ENCODE measurements around the gene MARK2.
"Not testable (repeated sequence)": the region's sequence is repeated elsewhere in the genome, so short reads cannot be mapped to it uniquely, and the experiment has no call there.

MARK2 gene

GRCh38 chr11:63853476-63853875 is 14.6 kb downstream of the MARK2 start:
- DNase-seq (ENCODE audit: low read depth in 1 of 2, low spot score in 1 of 2), result no peak

- no peak for DNase-seq (ENCODE audit: low read depth in 1 of 2, low spot score in 1 of 2)
Observed at GRCh38 chr11:63854696-63855095, 15.8 kb downstream of the MARK2 start.

DNA sequence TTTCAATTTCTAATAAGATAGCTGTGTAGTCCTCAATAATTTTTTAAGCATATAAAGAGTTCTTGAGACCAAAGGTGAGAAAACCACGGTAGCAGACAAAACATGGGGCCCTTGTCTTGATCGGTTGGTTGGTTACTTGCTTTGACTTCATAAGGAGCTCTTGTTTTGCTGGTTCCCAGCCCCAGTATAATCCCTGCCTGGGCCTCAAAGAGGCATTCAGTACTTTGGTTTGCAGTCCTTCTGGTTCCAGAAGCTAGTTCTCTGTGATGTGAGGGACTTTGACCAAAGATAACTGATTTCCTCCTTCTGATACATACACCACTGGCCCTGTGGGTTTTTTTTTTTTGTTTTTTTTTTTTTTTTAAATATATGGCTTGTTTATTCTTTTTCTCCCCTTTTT is 17.1 kb downstream of the MARK2 start:
- DNase-seq (ENCODE audit: low read depth in 1 of 2, low spot score in 1 of 2), result no peak

DNA sequence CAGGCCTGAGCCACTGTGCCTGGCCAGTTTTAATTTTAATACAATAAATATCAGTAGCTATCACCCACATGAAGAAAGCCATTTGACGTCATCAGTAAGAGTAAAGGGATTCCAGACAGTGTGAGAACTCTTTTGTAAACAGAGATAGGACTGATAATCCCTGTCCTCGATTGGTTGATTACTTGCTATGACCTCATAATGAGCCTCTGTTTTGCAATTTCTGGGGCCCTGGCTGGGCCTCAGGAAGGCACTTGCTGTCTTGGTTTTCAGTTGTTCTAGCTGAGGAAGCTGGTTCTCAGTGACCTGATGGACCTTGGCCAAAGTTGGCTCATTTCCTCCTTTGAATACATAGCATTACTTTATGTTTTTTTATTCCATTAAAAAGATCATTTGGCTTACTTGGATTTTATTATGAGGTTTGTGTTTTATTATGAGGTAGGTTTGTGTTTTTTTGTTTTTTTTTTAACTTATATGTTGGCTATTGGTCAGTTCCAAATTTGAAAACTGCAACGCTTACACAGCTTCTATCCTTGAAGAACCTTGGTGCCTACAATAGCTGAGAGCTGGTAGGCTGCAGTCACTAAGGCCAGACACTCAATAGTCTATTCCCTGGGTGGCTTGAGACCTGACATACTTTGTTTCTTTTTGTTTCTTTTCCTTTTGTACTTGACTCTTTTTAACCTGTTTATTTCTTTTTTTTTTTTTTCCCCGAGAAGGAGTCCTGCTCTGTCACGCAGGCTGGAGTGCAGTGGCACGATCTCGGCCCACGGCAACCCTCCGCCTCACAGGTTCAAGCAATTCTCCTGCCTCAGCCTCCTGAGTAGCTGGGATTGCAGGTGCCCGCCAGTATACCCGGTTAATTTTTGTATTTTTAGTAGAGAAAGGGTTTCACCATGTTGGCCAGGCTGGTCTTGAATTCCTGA is 20.0 kb downstream of the MARK2 start:
- DNase-seq (ENCODE audit: low read depth in 1 of 2, low spot score in 1 of 2), result no peak

DNA sequence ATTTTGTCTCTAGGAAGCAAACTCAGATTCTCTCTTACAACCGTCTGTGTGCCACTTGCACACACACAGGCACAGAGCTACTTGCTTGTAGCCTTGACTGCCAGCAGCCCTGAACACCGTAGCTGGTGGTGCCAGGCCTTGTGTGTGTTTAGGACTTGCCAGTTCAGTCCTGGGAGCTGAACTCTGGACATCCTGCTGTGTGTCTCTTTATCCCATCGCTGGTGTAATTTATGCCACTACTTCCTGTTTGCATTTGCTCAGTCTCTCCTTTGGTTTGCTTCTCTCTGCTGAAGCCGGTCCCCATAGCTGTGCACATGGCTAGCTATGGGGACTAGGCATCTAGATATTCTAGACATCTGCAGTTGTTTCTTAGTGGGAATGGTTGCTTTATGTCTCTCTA is 24.0 kb downstream of the MARK2 start:
- no peak for DNase-seq (ENCODE audit: low read depth in 1 of 2, low spot score in 1 of 2)

- not testable (repeated sequence) for DNase-seq (ENCODE audit: low read depth in 1 of 2, low spot score in 1 of 2)
Observed at GRCh38 chr11:63863620-63864019, 24.7 kb downstream of the MARK2 start.

GRCh38 chr11:63866211-63866610 is 27.3 kb downstream of the MARK2 start:
- DNase-seq (ENCODE audit: low read depth in 1 of 2, low spot score in 1 of 2), result peak; percentile 30 to 54

- DNase-seq (ENCODE audit: low read depth in 1 of 2, low spot score in 1 of 2), result no peak
Observed at GRCh38 chr11:63867511-63867910, 28.6 kb downstream of the MARK2 start.

- no peak for DNase-seq (ENCODE audit: low read depth in 1 of 2, low spot score in 1 of 2)
Observed at GRCh38 chr11:63868399-63869064, 29.6 kb downstream of the MARK2 start.

GRCh38 chr11:63869171-63869591 is 30.3 kb downstream of the MARK2 start:
- no peak for DNase-seq (ENCODE audit: low read depth in 1 of 2, low spot score in 1 of 2)

- DNase-seq (ENCODE audit: low read depth in 1 of 2, low spot score in 1 of 2), result peak; percentile 9 to 25
Observed at GRCh38 chr11:63869683-63870082, 30.8 kb downstream of the MARK2 start.

- no peak for DNase-seq (ENCODE audit: low read depth in 1 of 2, low spot score in 1 of 2)
Observed at GRCh38 chr11:63870351-63871140, 31.6 kb downstream of the MARK2 start.

DNA sequence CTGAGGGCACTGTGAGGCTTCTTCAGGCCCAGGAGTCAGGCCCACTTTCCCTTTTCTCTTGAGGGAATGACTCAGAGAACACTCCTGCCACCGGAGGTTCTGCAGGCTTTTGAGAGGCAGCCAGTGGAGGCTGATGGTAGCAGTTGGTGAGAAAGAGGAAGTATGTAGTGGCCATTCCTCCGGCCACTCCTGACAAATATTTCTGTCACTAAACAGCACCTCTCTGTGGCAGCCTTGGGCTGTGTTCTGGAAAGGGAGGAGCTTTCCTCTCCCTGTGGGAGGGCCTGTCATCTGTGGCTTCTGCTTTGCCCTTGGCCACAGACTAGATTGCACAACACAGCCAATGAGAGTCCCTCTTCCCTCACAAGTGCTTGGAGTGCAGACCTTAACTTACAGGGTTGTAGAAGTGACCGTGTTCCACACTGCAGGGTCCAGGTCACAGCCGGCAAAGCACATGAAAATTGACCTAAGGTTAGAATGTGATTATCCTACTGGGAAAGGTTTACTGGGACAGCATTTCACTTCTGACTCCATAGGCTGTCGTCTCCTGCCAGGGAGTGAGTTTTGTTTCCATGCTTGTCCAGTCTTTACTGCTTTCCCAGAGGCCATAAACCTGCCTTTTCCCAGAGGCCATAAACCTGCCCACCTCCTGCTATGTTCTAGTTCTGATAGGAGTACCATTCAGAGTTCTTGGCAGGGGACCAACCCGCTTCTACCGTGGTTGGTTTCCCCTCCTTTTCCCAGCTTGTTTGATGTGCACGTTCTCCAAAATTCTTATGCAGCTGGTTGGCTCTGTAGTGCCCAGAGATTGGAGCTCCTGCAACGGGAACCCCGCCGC is 33.3 kb downstream of the MARK2 start:
- DNase-seq (ENCODE audit: low read depth in 1 of 2, low spot score in 1 of 2), result no peak

DNA sequence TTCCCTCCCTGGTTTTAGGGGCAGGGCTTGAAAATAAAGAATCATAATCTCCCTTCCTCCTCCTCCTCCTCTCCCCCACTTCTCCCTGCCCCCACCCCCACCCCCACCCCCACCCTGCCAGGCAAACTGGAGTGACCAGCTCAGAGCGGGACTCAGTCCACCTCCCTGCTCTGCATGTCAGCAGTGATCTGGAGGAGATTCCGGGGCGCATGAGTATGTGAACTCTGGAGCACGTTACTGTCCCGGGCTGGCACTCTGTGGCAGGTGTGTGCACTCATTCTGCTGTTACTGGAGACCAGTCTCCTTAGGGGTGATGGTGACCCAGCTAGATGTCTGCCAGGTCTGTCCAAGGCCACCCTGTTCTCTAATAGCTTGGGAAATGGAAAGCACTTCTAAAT is 33.9 kb downstream of the MARK2 start:
- DNase-seq (ENCODE audit: low read depth in 1 of 2, low spot score in 1 of 2), result no peak

DNA sequence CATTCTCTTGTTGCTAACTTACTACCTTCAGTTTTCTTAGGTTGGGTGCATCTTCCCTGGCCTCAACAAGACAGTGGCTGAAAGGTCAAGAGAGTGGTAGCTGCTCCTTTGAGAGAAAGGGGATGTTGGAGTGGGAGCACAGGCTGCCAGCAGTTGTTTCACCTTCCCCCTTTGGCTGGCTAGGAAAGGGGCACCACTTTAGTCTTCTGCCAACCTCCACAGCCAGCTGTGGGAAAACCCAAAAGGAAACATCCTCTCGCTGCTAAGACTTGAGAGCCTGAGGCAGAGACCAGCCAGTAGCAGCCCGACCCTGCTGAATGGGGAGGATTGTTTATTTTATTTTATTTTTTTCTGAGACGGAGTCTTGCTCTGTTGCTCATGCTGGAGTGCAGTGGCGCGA is 34.4 kb downstream of the MARK2 start:
- no peak for DNase-seq (ENCODE audit: low read depth in 1 of 2, low spot score in 1 of 2)

DNA sequence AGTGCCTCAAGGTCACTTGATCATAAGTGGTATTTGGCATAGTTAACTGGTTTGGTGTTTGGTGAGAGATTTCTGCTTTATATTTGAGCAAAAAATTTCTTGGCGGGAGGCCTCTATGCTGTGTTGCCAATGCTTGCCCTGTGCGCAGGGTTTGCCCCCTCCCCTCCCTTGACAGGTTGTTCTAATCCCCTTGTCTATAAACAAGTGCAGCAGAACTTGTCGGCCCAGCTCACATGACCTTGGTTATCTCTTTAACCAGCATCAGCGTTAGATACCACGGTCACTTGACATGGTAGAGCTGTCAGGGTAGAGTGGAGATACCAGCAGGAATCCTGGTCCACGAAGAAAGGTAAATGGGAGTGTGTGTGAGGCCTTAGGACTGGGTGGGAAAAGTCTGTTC is 35.6 kb downstream of the MARK2 start:
- DNase-seq (ENCODE audit: low read depth in 1 of 2, low spot score in 1 of 2), result no peak

GRCh38 chr11:63875506-63876065 is 36.7 kb downstream of the MARK2 start:
- no peak for DNase-seq (ENCODE audit: low read depth in 1 of 2, low spot score in 1 of 2)

DNA sequence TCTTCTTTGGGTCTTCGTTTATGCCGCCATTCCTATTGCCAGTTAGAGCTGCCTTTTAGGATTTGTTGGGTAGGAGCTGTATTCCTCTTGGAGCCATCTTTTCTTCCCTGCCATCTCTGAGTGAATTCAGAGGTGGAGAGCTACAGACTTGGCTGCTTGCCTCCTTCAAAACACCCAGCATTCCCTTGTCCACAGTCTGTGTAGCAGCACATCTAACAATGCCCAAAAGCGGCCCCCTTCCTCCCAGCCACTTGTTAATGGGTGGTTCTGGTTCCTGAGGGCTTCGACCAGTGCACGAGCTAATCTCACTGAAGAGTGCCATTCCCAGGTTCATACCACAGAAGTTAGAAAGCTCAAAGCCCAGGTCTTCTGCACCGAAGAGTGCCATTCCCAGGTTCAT is 37.7 kb downstream of the MARK2 start:
- DNase-seq (ENCODE audit: low read depth in 1 of 2, low spot score in 1 of 2), result no peak

- DNase-seq (ENCODE audit: low read depth in 1 of 2, low spot score in 1 of 2), result no peak
Observed at GRCh38 chr11:63877658-63878241, 38.8 kb downstream of the MARK2 start.

All from activated T-helper 1 cell treated with anti-CD3 and anti-CD28 coated beads, Interleukin-2, amount 50 U/mL, for 16 hours (primary cell).